HG03565 (cell line): ENCODE results near the gene SLC35E2B.
A peak's percentile ranks its signal among the peaks of the same experiment; 100 is the strongest.

Experiments used
- ATAC-seq: cut with Tn5 transposase; IDR thresholded peaks from one replicate; pipeline ENCODE4 v1.9.1; 2021; ENCODE audit warnings: mild to moderate bottlenecking, moderate library complexity; ENCODE audit not compliant: unreplicated experiment

Gene SLC35E2B

DNA sequence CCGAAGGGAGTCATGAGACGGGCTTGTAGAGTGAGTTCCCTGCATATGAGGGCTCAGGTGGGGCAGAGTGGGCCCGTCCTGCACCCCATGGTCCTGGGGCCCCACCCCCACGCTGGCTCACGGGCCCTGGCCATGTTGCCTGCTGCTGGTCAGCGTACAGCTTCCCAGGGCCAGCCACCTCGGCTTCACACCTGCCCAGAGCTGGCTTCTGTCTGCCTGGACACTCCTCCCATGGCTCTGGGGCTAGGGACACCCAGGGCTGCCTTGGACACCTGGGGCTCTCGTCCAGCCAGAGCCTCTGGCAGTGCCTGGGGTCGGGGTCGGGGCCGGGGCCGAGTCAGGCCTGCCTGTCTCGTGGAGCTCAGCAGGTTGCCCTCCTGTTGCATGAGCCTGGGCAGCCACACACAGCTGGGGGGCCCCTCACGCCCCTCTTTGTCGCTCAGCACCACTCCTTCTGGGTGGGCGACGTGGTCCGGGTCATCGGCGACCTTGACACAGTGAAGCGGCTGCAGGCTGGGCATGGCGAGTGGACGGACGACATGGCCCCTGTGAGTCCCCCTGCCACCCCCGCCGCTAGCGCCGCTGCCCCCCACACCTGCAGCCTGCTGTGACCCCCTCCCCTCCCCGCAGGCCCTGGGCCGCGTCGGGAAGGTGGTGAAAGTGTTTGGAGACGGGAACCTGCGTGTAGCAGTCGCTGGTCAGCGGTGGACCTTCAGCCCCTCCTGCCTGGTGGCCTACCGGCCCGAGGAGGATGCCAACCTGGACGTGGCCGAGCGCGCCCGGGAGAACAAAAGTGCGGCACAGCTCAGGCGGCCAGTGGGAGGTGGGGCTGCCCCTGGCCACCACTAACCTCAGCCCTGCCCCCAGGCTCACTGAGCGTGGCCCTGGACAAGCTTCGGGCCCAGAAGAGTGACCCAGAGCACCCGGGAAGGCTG is 66.1 kb downstream of the SLC35E2B start:
- ATAC-seq, result no peak

DNA sequence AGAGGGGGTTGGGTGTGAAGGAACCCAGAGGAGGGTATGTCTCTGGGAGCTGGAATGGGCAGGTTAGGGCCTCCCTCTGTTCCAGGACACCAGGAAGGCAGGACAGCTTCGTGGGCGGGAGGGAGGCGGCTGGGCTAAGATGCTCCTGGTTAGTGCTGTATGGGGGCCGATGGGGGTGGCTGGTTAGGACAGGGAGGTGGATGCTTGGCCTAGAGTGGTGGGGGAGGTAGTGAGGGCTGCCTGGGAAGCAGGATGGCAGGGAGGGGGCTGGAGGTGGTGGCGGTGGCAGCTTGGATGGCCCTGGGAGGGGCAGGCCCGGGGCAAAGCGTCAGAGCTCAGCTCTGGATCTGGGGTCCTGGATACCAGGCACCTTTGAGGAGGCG is 66.8 kb downstream of the SLC35E2B start:
- ATAC-seq, result no peak

DNA sequence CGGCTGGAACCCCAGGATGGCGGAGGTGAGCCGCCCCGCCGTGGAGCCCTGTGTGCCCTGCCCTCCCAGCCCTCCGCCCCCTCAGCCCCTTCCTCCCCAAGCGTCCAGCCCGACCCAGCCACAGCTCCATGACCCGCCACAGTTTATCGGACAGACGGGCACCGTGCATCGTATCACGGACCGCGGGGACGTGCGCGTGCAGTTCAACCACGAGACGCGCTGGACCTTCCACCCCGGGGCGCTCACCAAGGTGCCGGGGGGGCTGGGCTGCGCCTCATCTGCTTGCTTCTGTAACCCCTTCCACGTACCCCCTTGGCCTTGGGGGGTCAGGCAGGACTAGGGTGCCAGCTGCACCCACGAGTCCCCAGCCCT is 67.2 kb downstream of the SLC35E2B start:
- no peak for ATAC-seq

DNA sequence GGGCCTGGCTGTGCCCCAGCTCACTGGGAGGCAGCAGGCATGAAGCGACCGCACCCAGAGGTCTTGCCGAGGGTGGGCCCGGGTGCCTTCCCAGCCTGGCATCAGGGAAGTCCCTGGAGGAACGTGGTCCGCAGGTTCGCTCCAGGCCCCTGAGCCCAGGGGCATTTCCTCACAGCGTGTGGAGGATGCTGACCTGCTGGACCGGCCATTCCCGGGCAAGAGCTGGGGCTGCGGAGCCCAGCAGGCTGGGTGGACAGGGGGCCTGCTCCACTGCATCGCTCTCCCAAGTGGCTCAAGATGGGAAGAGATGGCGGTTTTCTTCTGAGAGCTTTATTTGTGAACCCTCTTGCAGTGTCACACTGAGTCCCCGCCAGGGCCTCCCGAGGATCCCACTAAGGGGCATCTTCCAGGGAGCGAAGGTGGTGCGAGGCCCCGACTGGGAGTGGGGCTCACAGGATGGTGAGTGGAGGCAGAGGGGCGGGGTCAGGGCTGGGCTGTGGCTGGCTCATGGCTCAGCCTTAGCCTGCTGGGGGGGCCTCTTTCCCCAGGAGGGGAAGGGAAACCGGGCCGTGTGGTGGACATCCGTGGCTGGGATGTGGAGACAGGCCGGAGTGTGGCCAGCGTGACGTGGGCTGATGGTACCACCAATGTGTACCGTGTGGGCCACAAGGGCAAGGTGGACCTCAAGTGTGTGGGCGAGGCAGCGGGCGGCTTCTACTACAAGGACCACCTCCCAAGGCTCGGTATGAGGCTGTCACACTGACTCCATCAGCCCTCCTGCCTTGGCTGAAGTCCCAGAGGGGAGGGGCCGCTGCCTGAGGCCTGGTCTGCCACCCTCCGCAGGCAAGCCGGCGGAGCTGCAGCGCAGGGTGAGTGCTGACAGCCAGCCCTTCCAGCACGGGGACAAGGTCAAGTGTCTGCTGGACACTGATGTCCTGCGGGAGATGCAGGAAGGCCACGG is 67.9 kb downstream of the SLC35E2B start:
- ATAC-seq, result no peak

DNA sequence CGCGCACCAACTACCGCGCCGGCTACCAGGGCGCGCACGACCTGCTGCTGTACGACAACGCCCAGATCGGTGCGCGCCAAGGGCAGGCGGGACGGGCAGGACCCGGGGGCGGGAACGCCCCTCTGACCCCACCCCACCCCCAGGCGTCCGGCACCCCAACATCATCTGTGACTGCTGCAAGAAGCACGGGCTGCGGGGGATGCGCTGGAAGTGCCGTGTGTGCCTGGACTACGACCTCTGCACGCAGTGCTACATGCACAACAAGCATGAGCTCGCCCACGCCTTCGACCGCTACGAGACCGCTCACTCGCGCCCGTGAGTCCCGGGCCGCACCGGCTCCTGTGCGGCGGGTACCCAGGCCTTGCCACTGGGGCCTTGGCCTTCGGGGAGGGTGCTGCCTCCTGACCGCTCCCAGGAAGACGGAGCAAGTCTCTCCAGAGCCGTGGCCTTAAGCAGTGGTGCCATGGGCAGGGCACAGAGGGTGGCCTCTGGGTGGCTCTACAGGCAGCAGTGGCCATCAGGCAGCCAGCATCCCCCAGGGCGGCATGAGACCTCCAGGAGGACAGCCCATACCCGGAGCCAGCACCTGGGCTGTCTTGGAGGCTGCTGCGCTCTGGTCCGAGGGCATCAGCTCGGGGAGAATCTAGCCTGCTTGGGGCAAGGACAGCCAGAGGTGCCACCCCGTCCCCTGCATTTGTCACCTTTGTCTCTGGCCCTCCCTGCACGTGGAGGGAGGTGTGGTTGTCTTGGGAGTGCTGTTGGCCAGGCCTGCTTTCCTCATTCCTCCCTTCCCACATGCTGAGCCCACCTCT is 68.8 kb downstream of the SLC35E2B start:
- ATAC-seq, result no peak

DNA sequence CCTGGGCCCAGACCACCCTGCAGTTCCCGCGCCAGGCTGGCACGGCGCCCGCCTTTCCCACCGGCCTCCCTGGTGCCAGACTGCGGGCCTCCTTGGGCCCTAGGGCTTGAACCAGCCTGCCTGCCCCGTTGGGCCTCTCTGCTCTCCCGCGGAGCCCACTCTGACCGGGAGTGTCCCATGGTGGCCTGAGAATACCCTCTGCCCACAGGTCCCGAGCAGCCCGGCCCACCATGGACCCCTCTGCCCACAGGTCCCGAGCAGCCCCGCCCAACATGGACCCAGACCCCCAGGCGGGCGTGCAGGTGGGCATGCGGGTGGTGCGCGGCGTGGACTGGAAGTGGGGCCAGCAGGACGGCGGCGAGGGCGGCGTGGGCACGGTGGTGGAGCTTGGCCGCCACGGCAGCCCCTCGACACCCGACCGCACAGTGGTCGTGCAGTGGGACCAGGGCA is 69.4 kb downstream of the SLC35E2B start:
- no peak for ATAC-seq

DNA sequence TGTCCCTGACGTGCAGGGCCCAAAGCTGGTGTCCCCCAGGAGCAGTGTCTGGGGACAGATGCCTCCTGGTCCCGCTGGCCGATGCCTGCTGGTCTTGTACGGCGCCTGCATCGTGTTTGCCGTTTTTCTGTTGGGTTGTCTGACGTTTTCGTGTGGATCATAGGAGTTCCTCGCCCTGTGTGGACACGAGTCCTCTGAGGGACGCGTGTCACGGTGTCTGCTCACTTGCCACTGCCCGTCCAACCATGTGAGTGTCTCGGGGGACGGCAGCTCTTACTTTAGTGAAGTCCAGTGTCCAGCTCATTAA is 69.9 kb downstream of the SLC35E2B start:
- ATAC-seq, result no peak

DNA sequence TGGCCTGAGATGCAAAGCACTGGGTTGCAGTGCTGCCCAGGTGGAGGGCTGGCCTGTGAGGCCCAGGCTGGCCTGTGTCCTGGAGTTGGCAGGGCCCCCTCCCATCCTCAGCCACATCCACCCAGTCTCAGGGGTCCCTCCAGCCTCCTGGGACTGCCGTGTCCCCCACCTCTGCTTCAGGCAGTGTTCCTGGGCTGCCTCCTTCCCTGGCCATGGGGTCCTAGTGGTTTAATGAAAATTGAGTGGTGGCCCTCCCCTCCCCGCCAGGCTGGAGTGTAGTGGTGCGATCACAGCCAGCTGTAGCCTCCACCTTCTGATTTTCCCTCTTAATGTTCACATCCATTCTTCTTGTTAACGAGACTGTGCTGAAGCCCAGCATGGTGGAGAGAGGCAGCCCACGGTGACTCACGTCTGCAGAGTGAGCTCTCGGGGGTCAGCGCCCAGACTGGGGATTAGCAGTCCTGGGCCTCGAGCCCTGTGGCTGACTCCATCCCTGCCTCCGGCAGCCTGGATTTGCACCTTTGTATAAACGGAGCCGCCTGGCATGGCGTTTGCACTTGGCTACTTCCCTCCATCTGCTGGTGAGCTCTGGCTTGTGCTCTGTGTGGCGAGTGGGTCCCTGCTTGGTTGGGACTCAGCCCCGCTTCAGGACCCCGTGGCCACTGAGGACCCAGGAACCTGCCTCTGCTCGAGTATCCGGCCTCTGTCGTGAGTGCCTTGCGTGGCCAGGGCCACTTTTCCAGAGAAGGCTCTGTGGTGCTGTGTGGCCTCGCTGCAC is 70.4 kb downstream of the SLC35E2B start:
- ATAC-seq, result no peak

DNA sequence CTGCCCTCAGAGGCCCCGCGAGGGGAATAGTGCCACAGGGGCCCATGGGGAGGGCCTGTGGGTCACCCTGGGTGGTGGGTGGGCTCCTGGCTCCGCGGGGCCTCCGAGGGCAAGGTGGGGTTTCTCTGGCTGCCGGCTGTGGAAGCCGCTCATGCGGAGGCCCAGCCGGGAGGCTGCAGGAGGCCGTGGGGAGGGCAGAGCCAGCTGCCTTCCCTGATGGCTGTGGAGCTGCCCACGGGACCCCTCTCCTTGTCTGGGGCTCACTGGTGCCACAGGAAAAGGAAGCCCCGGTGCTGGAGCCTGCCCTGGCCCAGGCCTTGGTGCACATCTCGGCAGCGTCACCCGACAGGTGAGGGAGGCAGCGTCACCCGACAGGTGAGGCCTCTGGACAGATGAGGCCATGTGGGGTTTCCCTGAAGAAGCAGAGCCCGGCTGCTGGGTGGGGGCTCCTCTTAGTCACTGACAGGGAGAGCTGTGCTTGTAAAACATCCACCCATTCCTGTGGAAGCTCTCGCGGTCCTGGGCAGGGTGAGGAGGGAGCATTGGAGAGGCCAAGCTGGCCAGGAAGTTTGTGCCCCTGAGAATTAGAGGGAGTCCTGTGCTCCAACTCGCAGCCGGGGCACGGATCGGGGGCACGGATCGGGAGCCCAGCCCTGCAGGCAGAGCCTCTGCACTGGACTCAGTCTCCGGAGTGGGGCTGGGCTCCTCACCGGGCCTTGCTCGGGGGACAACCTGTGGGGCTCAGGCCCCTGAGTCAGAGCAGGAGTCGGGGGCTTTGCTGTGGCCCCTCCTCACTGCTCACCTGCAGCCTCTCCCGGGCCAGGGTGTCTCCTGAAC is 71.2 kb downstream of the SLC35E2B start:
- no peak for ATAC-seq

DNA sequence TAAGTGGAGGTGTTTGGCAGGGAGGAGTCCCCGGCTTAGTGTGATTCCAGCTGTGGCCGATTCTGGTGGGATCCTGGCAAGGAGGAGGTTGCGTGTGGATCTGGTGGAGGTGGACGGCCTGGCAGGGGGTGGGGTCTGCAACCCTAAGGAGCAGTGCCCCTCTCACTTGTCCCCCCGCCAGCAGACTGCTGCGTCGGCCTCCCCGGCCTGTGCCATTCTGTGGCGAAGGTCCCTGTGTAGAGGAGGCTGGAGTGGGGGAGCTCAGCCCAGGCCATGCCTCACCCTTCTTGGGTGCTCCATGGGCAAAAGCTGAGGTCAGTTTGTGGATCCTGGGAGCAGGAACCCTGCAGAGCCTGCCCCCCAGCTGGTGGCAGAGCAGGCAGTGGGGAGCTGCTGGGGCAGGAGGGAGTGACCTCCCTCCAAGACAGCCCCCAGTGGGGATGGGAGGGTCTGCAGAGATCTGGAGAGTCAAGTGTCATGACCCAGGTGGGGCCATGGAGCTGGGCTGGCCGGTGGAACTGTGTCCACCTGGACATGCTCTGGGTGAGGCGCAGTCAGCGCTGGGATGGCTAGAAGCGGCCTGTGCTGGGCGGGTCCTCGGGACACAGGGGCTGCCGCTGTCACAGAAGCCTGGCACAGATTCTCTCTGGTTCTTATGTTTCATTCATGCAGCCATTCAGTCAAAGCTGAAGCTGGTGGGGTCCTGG is 72.0 kb downstream of the SLC35E2B start:
- ATAC-seq, result no peak

DNA sequence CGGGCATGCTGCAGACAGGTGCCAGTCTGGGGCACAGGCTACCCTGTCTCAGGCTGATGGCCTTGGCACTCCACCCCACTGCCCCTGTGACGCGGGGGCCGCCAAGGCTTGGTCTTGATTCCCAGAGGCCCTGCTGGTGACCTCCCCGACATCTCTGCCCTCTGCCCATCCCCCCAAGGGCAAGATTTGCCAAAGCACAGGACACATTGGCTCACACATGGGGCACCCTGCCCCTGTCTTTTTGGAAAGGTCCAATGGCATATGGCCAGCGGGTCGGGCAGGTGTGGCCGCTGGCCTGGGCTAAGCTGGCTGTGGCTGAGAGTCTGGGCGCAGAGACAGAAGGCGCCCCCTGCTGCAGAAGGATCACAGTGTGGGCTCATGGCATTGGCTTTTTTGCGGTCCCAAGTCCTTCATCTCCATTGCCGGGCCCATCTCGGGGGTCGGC is 72.7 kb downstream of the SLC35E2B start:
- no peak for ATAC-seq

DNA sequence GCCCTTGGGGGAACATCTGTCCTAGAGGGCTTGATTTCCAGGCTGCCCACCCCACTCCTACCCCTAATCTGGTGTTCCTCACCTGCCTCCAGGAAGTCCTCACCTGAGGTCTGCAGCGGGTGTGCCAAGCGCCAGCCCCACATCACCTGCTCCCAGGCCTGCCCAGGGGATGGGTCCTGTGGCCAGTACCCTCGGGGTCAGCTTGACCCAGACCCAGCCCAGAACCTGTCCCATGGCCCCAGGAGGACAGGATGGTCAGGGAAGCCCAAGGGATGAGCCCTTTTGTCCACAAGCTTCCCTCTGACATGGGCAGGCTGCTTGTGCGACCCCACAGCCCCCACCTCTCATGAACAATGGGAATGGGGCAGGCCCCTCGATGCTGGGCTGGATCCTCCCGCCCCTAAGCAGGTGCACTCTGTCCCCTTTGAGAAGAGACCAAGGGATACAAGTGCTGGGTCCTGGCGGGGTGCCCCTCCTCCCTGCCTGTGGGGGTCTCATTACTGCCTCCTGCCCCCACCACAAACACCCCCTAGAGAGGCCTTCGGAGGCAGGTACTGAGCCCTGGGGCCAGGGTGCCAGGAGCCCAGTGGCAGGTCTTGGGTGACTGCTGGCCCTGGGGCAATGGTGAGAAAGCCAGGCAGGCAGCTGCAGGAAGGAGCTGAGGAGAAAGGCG is 74.1 kb downstream of the SLC35E2B start:
- no peak for ATAC-seq

DNA sequence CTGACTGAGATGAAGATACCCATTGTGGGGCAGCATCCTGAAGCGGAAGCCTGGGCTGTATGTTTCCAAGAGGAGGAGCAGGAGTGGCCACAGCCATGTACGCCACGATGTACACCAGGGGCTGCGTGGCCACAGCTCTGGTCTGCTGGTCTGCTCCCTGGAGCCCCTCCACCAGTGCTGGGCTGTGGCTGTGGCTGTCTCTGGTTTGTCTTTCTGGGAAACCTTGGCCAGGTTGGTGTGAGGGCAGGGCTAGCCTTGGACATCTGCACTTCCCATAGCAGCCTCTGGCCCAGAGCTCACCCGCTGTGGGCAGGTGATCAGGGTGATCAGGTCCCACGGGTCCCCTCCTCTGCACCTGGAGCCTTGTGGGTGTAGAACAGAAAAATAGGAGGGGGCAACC is 74.7 kb downstream of the SLC35E2B start:
- no peak for ATAC-seq

DNA sequence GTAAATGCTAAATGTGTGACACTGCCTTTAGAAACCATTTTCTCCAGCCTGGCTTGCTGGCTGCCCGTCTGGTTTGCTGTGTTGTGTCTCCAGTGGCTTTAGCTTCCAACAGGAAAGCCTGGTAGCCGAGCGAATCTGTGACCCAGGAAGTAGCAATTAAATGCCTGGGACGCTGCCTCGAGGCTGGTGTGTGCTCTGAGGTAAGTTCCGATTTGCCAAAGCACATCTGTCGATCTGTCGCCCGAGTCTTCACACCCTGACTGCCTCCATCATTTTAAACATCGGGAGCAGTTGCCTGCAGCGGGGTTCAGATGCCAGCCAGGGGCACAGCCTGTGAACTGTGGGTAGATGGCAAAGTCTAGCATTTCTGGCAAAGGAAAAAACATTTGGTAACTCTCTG is 75.1 kb downstream of the SLC35E2B start:
- ATAC-seq, result no peak

DNA sequence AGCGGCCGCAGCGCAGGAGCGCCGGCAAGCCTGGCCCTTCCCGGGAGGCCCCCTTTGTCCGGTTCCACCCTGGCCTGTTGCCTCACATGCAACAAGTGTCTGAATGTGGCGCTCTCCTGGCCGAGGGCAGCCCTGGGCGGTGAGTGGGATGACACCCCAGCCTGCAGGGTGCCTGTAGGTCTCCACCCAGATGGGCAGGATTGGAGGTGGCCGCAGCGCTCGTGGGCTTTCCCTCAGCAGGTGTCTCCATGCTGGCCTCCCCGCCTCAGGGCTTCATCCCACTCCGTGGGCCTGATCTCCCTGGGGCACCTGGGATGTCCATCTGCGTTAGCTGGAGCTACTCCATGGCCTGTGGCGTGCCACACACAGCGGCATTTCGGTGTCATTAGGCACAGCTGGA is 75.8 kb downstream of the SLC35E2B start:
- ATAC-seq, result no peak

DNA sequence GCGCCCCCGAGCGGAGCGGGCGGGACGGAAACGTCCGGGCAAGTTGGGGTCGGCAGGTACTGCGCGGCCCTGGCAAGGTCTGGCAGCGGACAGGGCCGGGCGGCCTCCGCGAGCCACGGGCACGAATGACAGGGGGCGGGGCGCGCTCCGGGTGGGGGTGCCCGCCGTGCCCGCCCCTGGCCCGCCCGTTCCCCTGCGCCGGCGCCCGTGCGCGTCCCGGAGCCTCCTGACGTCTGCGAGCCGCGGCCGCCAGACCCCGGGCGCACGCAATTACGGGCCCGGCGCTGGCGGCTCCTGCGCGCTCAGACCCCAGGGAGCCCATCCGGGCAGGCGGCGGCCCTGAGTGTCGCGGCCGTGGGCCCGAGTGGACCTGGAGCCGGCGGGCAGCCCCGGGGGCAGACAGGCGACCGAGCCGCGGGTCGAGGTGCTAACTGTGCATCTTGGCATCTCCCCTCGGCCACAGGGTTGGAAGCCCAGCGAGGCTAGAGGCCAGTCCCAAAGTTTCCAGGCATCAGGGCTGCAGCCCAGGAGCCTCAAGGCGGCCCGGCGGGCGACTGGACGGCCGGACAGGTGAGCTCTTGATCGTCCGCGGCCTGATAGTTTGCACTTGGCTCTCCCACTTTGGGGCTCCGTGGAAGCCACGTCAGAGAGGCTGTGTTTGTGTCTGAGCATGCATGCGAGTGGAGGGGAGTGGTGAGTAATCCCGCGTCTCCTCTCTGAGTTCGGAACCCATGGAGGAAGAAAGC is 76.4 kb downstream of the SLC35E2B start:
- ATAC-seq, result peak; percentile 17

DNA sequence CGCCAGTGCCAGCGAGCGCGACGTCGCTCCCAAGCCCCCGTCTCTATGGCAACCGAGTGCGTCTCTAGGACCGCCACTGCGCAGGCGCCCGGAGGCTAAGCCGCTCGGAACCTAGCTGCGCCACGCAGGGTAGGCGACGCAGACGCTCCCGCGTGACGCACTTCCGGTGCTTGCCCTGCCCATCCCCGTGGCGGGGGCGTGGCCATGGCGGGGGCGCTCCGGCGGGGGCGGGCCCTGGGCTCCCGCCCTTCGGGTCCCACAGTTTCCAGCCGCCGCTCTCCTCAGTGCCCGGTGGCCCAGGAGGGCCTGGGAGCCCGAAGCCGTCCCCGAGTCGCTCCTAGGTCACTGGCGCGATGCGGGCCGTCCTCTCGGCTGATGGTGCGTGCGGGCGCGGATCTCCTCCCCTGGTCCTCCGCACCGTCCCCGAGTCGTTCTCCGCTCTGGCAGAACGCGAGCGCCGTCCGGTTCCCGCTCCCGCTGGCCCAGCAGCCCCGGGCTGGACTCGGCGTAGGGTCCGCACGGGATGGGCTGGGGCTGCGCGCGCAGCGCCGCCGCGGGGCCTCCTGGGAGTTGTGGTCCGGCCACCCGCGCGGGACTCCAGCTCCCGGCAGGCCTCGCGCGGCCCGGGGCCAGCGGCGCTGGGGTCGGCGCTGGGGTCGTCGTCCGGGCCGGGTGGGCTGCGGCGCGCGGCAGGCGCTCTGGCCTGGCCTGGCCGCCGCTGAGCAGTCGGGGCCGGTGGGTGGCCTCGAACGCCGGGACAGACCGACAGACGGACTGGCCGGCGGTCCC is 77.1 kb downstream of the SLC35E2B start, which contains the start of gene MIB2:
TSS of gene MIB2 (plus strand) at position 245 of the 789 bp plus-strand sequence. CDS start 7,953 bp downstream, outside the sequence.
- peak; percentile 79 for ATAC-seq
